ENCODE data around the gene HM13. TPM values are rescaled to one million over a fixed set of nuclear protein-coding genes. Genes with fewer than 3 reads are reported as not detected.
A peak's percentile ranks its signal among the peaks of the same experiment; 100 is the strongest.

The HM13 gene
- total and polyA plus RNA-seq, 8 donors = 10.7 to 181 (median 91.8) TPM

GRCh38 chr20:31550099-31550498 is 35.9 kb downstream of the HM13 start:
- no peak for DNase-seq
- no peak overlapping the region for H3K4me3 ChIP-seq
- 92 to 95% (median 93%) methylated on average over 13 of the region's 13 CpGs for WGBS, 5 donors
- H3K36me3 ChIP-seq = peaks cover 55 to 91% (median 90%) of the 10 kb centered on the region in 4 donors
- H3K4me1 ChIP-seq = peaks cover 5 to 33% (median 18%) of the 10 kb centered on the region in 4 donors
- intact Hi-C loops (cut with DNase I; ENCODE audit: low total_unique reads) = no loop called here
- H3K27ac ChIP-seq = no peak overlapping the region
- TF ChIP-seq POLR2A (IDR thresholded peaks at IDR 0.05) (no peak), POLR2AphosphoS5 (IDR thresholded peaks at IDR 0.05) (no peak), EP300 (IDR thresholded peaks at IDR 0.05) (no peak)
- TF ChIP-seq, protein P1, sequence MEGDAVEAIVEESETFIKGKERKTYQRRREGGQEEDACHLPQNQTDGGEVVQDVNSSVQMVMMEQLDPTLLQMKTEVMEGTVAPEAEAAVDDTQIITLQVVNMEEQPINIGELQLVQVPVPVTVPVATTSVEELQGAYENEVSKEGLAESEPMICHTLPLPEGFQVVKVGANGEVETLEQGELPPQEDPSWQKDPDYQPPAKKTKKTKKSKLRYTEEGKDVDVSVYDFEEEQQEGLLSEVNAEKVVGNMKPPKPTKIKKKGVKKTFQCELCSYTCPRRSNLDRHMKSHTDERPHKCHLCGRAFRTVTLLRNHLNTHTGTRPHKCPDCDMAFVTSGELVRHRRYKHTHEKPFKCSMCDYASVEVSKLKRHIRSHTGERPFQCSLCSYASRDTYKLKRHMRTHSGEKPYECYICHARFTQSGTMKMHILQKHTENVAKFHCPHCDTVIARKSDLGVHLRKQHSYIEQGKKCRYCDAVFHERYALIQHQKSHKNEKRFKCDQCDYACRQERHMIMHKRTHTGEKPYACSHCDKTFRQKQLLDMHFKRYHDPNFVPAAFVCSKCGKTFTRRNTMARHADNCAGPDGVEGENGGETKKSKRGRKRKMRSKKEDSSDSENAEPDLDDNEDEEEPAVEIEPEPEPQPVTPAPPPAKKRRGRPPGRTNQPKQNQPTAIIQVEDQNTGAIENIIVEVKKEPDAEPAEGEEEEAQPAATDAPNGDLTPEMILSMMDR (IDR thresholded peaks at IDR 0.05) = no peak
- no peaks in the 10 kb centered on the region for H3K27me3 ChIP-seq
- no peaks in the 10 kb centered on the region for H3K9me3 ChIP-seq

GRCh38 chr20:31551163-31552081 is 37.2 kb downstream of the HM13 start:
- Histone ChIP-seq H3K4me1 (peaks cover 5 to 21% (median 12%) of the 10 kb centered on the region in 4 donors), H3K4me3 (no peak overlapping the region), H3K9me3 (no peaks in the 10 kb centered on the region), H3K27me3 (no peaks in the 10 kb centered on the region), H3K36me3 (peaks cover 59 to 98% (median 97%) of the 10 kb centered on the region in 4 donors), H3K27ac (no peak overlapping the region)
- 87 to 92% (median 91%) methylated on average over 9 to 11 of the region's 11 CpGs for WGBS, 5 donors
- TF ChIP-seq EP300 (IDR thresholded peaks at IDR 0.05) = no peak
- TF ChIP-seq POLR2AphosphoS5 (IDR thresholded peaks at IDR 0.05) = no peak
- TF ChIP-seq, protein P1 (IDR thresholded peaks at IDR 0.05) = no peak
- no peak for TF ChIP-seq POLR2A (IDR thresholded peaks at IDR 0.05)
- no peak for DNase-seq
- intact Hi-C loops (cut with DNase I; ENCODE audit: low total_unique reads) = no loop called here

- Histone ChIP-seq H3K4me3 (no peak overlapping the region), H3K27me3 (no peaks in the 10 kb centered on the region), H3K9me3 (no peaks in the 10 kb centered on the region), H3K4me1 (peaks cover 0 to 6% (median 2%) of the 10 kb centered on the region in 4 donors), H3K27ac (no peak overlapping the region), H3K36me3 (peaks cover 35 to 87% (median 83%) of the 10 kb centered on the region in 4 donors)
- DNase-seq = no peak
- WGBS, 5 donors = 56 to 74% (median 66%) methylated on average over 5 to 6 of the region's 6 CpGs
- intact Hi-C loops (cut with DNase I; ENCODE audit: low total_unique reads) = no loop called here
- TF ChIP-seq POLR2A (IDR thresholded peaks at IDR 0.05) = no peak
- TF ChIP-seq, protein P1 (IDR thresholded peaks at IDR 0.05) = no peak
- TF ChIP-seq POLR2AphosphoS5 (IDR thresholded peaks at IDR 0.05) = no peak
- no peak for TF ChIP-seq EP300 (IDR thresholded peaks at IDR 0.05)
Measured at GRCh38 chr20:31555203-31555775, 41.0 kb downstream of the HM13 start.

- intact Hi-C loops (cut with DNase I; ENCODE audit: low total_unique reads) = no loop called here
- peaks cover 27 to 83% (median 78%) of the 10 kb centered on the region in 4 donors for H3K36me3 ChIP-seq
Measured at GRCh38 chr20:31559704-31560093, 45.5 kb downstream of the HM13 start.

More at GRCh38 chr20:31559704-31560093, 45.5 kb downstream of the HM13 start:
- no peak for DNase-seq
- TF ChIP-seq POLR2AphosphoS5 (IDR thresholded peaks at IDR 0.05) (no peak), EP300 (IDR thresholded peaks at IDR 0.05) (no peak), POLR2A (IDR thresholded peaks at IDR 0.05) (no peak)
- TF ChIP-seq, protein P1 (IDR thresholded peaks at IDR 0.05) = no peak
- Histone ChIP-seq H3K4me3 (no peak overlapping the region), H3K27ac (peak overlapping the region in 3 of 5 donors; percentile 25 to 93 (median 76)), H3K27me3 (no peaks in the 10 kb centered on the region), H3K4me1 (peaks cover 4 to 38% (median 15%) of the 10 kb centered on the region in 4 donors), H3K9me3 (no peaks in the 10 kb centered on the region)
- 70 to 91% (median 88%) methylated on average over 2 of the region's 2 CpGs for WGBS, 5 donors

All from stomach (tissue), 9 donors.